ENCODE data around the gene SNHG17.

GRCh38 chr20:38424401-38424800 lies 10.7 kb downstream of the SNHG17 start:
- TF ChIP-seq, protein P1, sequence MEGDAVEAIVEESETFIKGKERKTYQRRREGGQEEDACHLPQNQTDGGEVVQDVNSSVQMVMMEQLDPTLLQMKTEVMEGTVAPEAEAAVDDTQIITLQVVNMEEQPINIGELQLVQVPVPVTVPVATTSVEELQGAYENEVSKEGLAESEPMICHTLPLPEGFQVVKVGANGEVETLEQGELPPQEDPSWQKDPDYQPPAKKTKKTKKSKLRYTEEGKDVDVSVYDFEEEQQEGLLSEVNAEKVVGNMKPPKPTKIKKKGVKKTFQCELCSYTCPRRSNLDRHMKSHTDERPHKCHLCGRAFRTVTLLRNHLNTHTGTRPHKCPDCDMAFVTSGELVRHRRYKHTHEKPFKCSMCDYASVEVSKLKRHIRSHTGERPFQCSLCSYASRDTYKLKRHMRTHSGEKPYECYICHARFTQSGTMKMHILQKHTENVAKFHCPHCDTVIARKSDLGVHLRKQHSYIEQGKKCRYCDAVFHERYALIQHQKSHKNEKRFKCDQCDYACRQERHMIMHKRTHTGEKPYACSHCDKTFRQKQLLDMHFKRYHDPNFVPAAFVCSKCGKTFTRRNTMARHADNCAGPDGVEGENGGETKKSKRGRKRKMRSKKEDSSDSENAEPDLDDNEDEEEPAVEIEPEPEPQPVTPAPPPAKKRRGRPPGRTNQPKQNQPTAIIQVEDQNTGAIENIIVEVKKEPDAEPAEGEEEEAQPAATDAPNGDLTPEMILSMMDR (IDR thresholded peaks at IDR 0.05), result no peak
- TF ChIP-seq POLR2A (IDR thresholded peaks at IDR 0.05), result no peak
